GM12878 (cell line): ENCODE measurements around the gene EPN3.

ENCODE experiments used
- CTCF ChIP-seq, 3 experiments: IDR thresholded peaks in 2 of 3; conservative IDR thresholded peaks in 1 of 3; 2 replicates each; pipeline ENCODE4 v1.5.1; 2011; ENCODE audit warnings: low read depth in 3 of 3, low read length in 3 of 3, mild to moderate bottlenecking in 3 of 3, control low read depth in 2 of 3, moderate library complexity in 2 of 3, inconsistent platforms in 1 of 3, mixed read lengths in 1 of 3; ENCODE audit not compliant: control insufficient read depth in 2 of 3, insufficient read depth in 1 of 3; ENCODE audit errors: extremely low read depth in 1 of 3
- EP300 ChIP-seq, 2 experiments: fragments of 150-350 bp in 1 of 2; IDR thresholded peaks; 2 replicates each; pipeline ENCODE4 v1.6.1; 2011 to 2012; ENCODE audit warnings: low read depth in 2 of 2, low read length in 2 of 2, borderline replicate concordance in 1 of 2, improper control_type of control experiment in 1 of 2, inconsistent platforms in 1 of 2; ENCODE audit not compliant: control insufficient read depth in 1 of 2
- NR2F1 ChIP-seq: fragments of 450-650 bp; conservative IDR thresholded peaks from 2 replicates; pipeline ENCODE4 v1.6.1; 2017; ENCODE audit warnings: mild to moderate bottlenecking
- POLR2AphosphoS5 ChIP-seq: IDR thresholded peaks from 2 replicates; pipeline ENCODE4 v1.6.1; 2011; ENCODE audit warnings: mild to moderate bottlenecking, low read length, inconsistent platforms
- RAD21 ChIP-seq: IDR thresholded peaks from 2 replicates; pipeline ENCODE4 v1.6.1; 2011; ENCODE audit warnings: mild to moderate bottlenecking, low read depth, low read length, moderate library complexity; ENCODE audit not compliant: insufficient read depth
- RELB ChIP-seq: fragments of 450-650 bp; IDR thresholded peaks from 2 replicates; pipeline ENCODE4 v1.6.1; 2017; ENCODE audit warnings: low read depth, mild to moderate bottlenecking, moderate library complexity
- SIN3A ChIP-seq: IDR thresholded peaks from 2 replicates; pipeline ENCODE4 v1.6.1; 2012; ENCODE audit warnings: low read depth, low read length, improper control_type of control experiment
- SUZ12 ChIP-seq: fragments of 200-600 bp; sonication (generic); IDR thresholded peaks from one replicate; pipeline ENCODE4 v1.6.1; 2018; ENCODE audit warnings: antibody characterized with exemption, mild to moderate bottlenecking; ENCODE audit not compliant: unreplicated experiment
- USF2 ChIP-seq: IDR thresholded peaks from 2 replicates; pipeline ENCODE4 v1.6.1; 2011; ENCODE audit warnings: low read depth, low read length, improper control_type of control experiment, borderline replicate concordance
- TF ChIP-seq, protein P1 (sequence below): IDR thresholded peaks from 2 replicates; pipeline ENCODE4 v1.6.1; 2012; ENCODE audit warnings: low read length, inconsistent platforms

GRCh38 chr17:50549969-50550368 is 17.4 kb downstream of the EPN3 start:
- TF ChIP-seq USF2: no peak
- no peak for TF ChIP-seq POLR2AphosphoS5
- TF ChIP-seq CTCF (IDR thresholded peaks at IDR 0.05 in 2 of 3, conservative IDR thresholded peaks at IDR 0.05 in 1 of 3; ENCODE audit: control insufficient read depth in 2 of 3, extremely low read depth in 1 of 3, insufficient read depth in 1 of 3, low read depth in 3 of 3, low read length in 3 of 3): no peak
- no peak for TF ChIP-seq EP300 (IDR thresholded peaks at IDR 0.05; ENCODE audit: borderline replicate concordance in 1 of 2, control insufficient read depth in 1 of 2, low read depth in 2 of 2, low read length in 2 of 2)
- no peak for TF ChIP-seq NR2F1
- TF ChIP-seq SUZ12: no peak
- no peak for TF ChIP-seq RAD21
- no peak for TF ChIP-seq RELB
- TF ChIP-seq, protein P1, sequence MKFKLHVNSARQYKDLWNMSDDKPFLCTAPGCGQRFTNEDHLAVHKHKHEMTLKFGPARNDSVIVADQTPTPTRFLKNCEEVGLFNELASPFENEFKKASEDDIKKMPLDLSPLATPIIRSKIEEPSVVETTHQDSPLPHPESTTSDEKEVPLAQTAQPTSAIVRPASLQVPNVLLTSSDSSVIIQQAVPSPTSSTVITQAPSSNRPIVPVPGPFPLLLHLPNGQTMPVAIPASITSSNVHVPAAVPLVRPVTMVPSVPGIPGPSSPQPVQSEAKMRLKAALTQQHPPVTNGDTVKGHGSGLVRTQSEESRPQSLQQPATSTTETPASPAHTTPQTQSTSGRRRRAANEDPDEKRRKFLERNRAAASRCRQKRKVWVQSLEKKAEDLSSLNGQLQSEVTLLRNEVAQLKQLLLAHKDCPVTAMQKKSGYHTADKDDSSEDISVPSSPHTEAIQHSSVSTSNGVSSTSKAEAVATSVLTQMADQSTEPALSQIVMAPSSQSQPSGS: no peak
- TF ChIP-seq SIN3A: no peak
